Dendritic cell treated with granulocyte-macrophage colony-stimulating factor and Interleukin-4, amounts not matched to agents 40 ng/mL and 50 ng/mL, for 4 days (primary cell): ENCODE results near the gene ZNF474.

Source experiments
- H3K27ac Mint-ChIP-seq: one replicate; pipeline ENCODE4 v1.8.0; 2022; ENCODE audit warnings: mild to moderate bottlenecking, mixed read lengths
- H3K27me3 Mint-ChIP-seq: one replicate; pipeline ENCODE4 v1.8.0; 2022; ENCODE audit warnings: mild to moderate bottlenecking, mixed read lengths
- H3K36me3 Mint-ChIP-seq: one replicate; pipeline ENCODE4 v1.8.0; 2022; ENCODE audit warnings: low read depth, mixed read lengths
- H3K4me1 Mint-ChIP-seq: one replicate; pipeline ENCODE4 v1.8.0; 2022; ENCODE audit warnings: low read depth, mixed read lengths
- H3K4me3 Mint-ChIP-seq: one replicate; pipeline ENCODE4 v1.8.0; 2022; ENCODE audit warnings: mild to moderate bottlenecking, moderate library complexity, mixed read lengths
- H3K9me3 Mint-ChIP-seq: one replicate; pipeline ENCODE4 v1.8.0; 2022; ENCODE audit warnings: mixed read lengths
- intact Hi-C: fragments of 100-400 bp; cut with micrococcal nuclease; formaldehyde crosslinking; loops from one replicate; pipeline ENCODE4 v1.15.0; 2022

Gene ZNF474

GRCh38 chr5:122173474-122174415 lies 44.4 kb downstream of the ZNF474 start:
- Mint-ChIP-seq H3K27ac (no peak overlapping the region), H3K4me1 (no peaks in the 10 kb centered on the region), H3K27me3 (no peaks in the 10 kb centered on the region), H3K9me3 (peaks cover 5% of the 10 kb centered on the region), H3K4me3 (no peak overlapping the region), H3K36me3 (no peaks in the 10 kb centered on the region)
- intact Hi-C loops = no loop called here

GRCh38 chr5:122175091-122175490 lies 45.7 kb downstream of the ZNF474 start:
- no peaks in the 10 kb centered on the region for H3K27me3 Mint-ChIP-seq
- H3K9me3 Mint-ChIP-seq = peaks cover 5% of the 10 kb centered on the region
- no peak overlapping the region for H3K27ac Mint-ChIP-seq
- H3K4me1 Mint-ChIP-seq = no peaks in the 10 kb centered on the region
- H3K36me3 Mint-ChIP-seq = no peaks in the 10 kb centered on the region
- intact Hi-C loops = no loop called here
- no peak overlapping the region for H3K4me3 Mint-ChIP-seq

- intact Hi-C loops = no loop called here
- no peaks in the 10 kb centered on the region for H3K4me1 Mint-ChIP-seq
- H3K36me3 Mint-ChIP-seq = no peaks in the 10 kb centered on the region
- H3K4me3 Mint-ChIP-seq = no peak overlapping the region
- no peak overlapping the region for H3K27ac Mint-ChIP-seq
- no peaks in the 10 kb centered on the region for H3K27me3 Mint-ChIP-seq
- H3K9me3 Mint-ChIP-seq = peaks cover 5% of the 10 kb centered on the region
These were observed 46.5 kb downstream of the ZNF474 start for GRCh38 chr5:122175852-122176251.

GRCh38 chr5:122177161-122177560 lies 47.8 kb downstream of the ZNF474 start:
- Mint-ChIP-seq H3K27me3 (no peaks in the 10 kb centered on the region), H3K9me3 (peaks cover 5% of the 10 kb centered on the region), H3K4me1 (no peaks in the 10 kb centered on the region), H3K4me3 (no peak overlapping the region), H3K27ac (no peak overlapping the region), H3K36me3 (no peaks in the 10 kb centered on the region)
- intact Hi-C loops = no loop called here

GRCh38 chr5:122179701-122180100 lies 50.4 kb downstream of the ZNF474 start:
- Mint-ChIP-seq H3K27ac (no peak overlapping the region), H3K4me1 (no peaks in the 10 kb centered on the region), H3K9me3 (peaks cover 5% of the 10 kb centered on the region), H3K4me3 (no peak overlapping the region), H3K36me3 (no peaks in the 10 kb centered on the region), H3K27me3 (peaks cover 7% of the 10 kb centered on the region)
- intact Hi-C loops = no loop called here

GRCh38 chr5:122180146-122180712 lies 50.9 kb downstream of the ZNF474 start:
- Mint-ChIP-seq H3K27me3 (peaks cover 7% of the 10 kb centered on the region), H3K27ac (no peak overlapping the region), H3K4me1 (peaks cover under 1% of the 10 kb centered on the region), H3K9me3 (peaks cover 5% of the 10 kb centered on the region), H3K4me3 (no peak overlapping the region), H3K36me3 (no peaks in the 10 kb centered on the region)
- intact Hi-C loops = no loop called here

- H3K4me3 Mint-ChIP-seq = no peak overlapping the region
- no peaks in the 10 kb centered on the region for H3K36me3 Mint-ChIP-seq
- H3K9me3 Mint-ChIP-seq = peaks cover 10% of the 10 kb centered on the region
- peaks cover 5% of the 10 kb centered on the region for H3K4me1 Mint-ChIP-seq
- peaks cover 7% of the 10 kb centered on the region for H3K27me3 Mint-ChIP-seq
- H3K27ac Mint-ChIP-seq = no peak overlapping the region
- intact Hi-C loops = no loop called here
These were observed 51.7 kb downstream of the ZNF474 start for GRCh38 chr5:122180863-122181548.

- no peaks in the 10 kb centered on the region for H3K36me3 Mint-ChIP-seq
- H3K27me3 Mint-ChIP-seq = peaks cover 7% of the 10 kb centered on the region
- no peak overlapping the region for H3K4me3 Mint-ChIP-seq
- H3K4me1 Mint-ChIP-seq = peaks cover 5% of the 10 kb centered on the region
- H3K27ac Mint-ChIP-seq = no peak overlapping the region
- H3K9me3 Mint-ChIP-seq = peaks cover 10% of the 10 kb centered on the region
- intact Hi-C loops = no loop called here
These were observed 52.5 kb downstream of the ZNF474 start for GRCh38 chr5:122181863-122182262.

- no peak overlapping the region for H3K4me3 Mint-ChIP-seq
- H3K27me3 Mint-ChIP-seq = peaks cover 8% of the 10 kb centered on the region
- H3K4me1 Mint-ChIP-seq = peaks cover 9% of the 10 kb centered on the region
- peaks cover 10% of the 10 kb centered on the region for H3K9me3 Mint-ChIP-seq
- intact Hi-C loops = no loop called here
- no peak overlapping the region for H3K27ac Mint-ChIP-seq
- no peaks in the 10 kb centered on the region for H3K36me3 Mint-ChIP-seq
These were observed 53.2 kb downstream of the ZNF474 start for GRCh38 chr5:122182491-122182921.

- peaks cover 10% of the 10 kb centered on the region for H3K9me3 Mint-ChIP-seq
- intact Hi-C loops = no loop called here
- H3K4me3 Mint-ChIP-seq = no peak overlapping the region
- H3K4me1 Mint-ChIP-seq = peaks cover 10% of the 10 kb centered on the region
- H3K36me3 Mint-ChIP-seq = no peaks in the 10 kb centered on the region
- no peak overlapping the region for H3K27ac Mint-ChIP-seq
- H3K27me3 Mint-ChIP-seq = peaks cover 11% of the 10 kb centered on the region
These were observed 53.9 kb downstream of the ZNF474 start for GRCh38 chr5:122183098-122183787.

GRCh38 chr5:122183788-122184170 lies 54.4 kb downstream of the ZNF474 start:
- H3K27me3 Mint-ChIP-seq = peaks cover 12% of the 10 kb centered on the region
- intact Hi-C loops = no loop called here
- no peak overlapping the region for H3K4me3 Mint-ChIP-seq
- H3K27ac Mint-ChIP-seq = no peak overlapping the region
- H3K4me1 Mint-ChIP-seq = peaks cover 10% of the 10 kb centered on the region
- H3K9me3 Mint-ChIP-seq = peaks cover 5% of the 10 kb centered on the region
- H3K36me3 Mint-ChIP-seq = no peaks in the 10 kb centered on the region

GRCh38 chr5:122184676-122185255 lies 55.4 kb downstream of the ZNF474 start:
- Mint-ChIP-seq H3K4me1 (peaks cover 10% of the 10 kb centered on the region), H3K27ac (no peak overlapping the region)
- intact Hi-C loops = no loop called here

GRCh38 chr5:122187426-122187825 lies 58.1 kb downstream of the ZNF474 start:
- peaks cover 5% of the 10 kb centered on the region for H3K9me3 Mint-ChIP-seq

More at GRCh38 chr5:122184676-122185255, 55.4 kb downstream of the ZNF474 start:
- no peaks in the 10 kb centered on the region for H3K36me3 Mint-ChIP-seq
- peaks cover 5% of the 10 kb centered on the region for H3K9me3 Mint-ChIP-seq
- no peak overlapping the region for H3K4me3 Mint-ChIP-seq
- H3K27me3 Mint-ChIP-seq = peaks cover 14% of the 10 kb centered on the region

More at GRCh38 chr5:122187426-122187825, 58.1 kb downstream of the ZNF474 start:
- Mint-ChIP-seq H3K27me3 (peaks cover 15% of the 10 kb centered on the region), H3K4me1 (peaks cover 10% of the 10 kb centered on the region), H3K4me3 (no peak overlapping the region), H3K36me3 (no peaks in the 10 kb centered on the region), H3K27ac (no peak overlapping the region)
- intact Hi-C loops = no loop called here
